Caco-2 (cell line): Measurements from ENCODE around the gene PTGES2. TPM values are rescaled to one million over a fixed set of nuclear protein-coding genes. Genes with fewer than 3 reads are reported as not detected.

Experiments used
- BruUV-seq: library from RNA; stranded (reverse); fragments of 400-500 nt; replicated peaks from 2 replicates; lab custom pipeline; 2021; lab: Mats Ljungman, UMichigan
- CTCF ChIA-PET: fragments of 300-600 bp; sonication (Branson Sonifier 250); formaldehyde crosslinking; loops from one replicate; lab custom pipeline; 2022; ENCODE audit warnings: antibody characterized with exemption; lab: Charles Lee
- POLR2A ChIA-PET: fragments of 300-600 bp; sonication (Branson Sonifier 250); formaldehyde crosslinking; loops from one replicate; lab custom pipeline; 2022; ENCODE audit warnings: antibody characterized with exemption; lab: Charles Lee
- DNase-seq, 2 experiments: peaks; one replicate each; pipeline versions ENCODE4 v3.0.0 to v3.0.0-alpha.2; 2020 to 2022
- H3K27me3 ChIP-seq: replicated peaks from 2 replicates; pipeline ENCODE4 v1.6.0; 2011; ENCODE audit warnings: low read length; ENCODE audit not compliant: control insufficient read depth, insufficient read depth
- H3K36me3 ChIP-seq: 2 replicates; pipeline ENCODE4 v1.5.1; 2011; ENCODE audit warnings: low read length; ENCODE audit not compliant: control insufficient read depth, insufficient read depth
- H3K4me1 ChIP-seq: fragments of 250-450 bp; sonication (Bioruptor Pico); 2 replicates; pipeline ENCODE4 v1.5.1; 2020; ENCODE audit warnings: mild to moderate bottlenecking
- H3K4me3 ChIP-seq: 2 replicates; pipeline ENCODE4 v1.5.1; 2011; ENCODE audit warnings: low read depth, mild to moderate bottlenecking, control low read depth, low read length
- H3K9me3 ChIP-seq: fragments of 250-450 bp; sonication (Bioruptor Pico); 2 replicates; pipeline ENCODE4 v1.5.1; 2020; ENCODE audit warnings: mild to moderate bottlenecking, moderate library complexity
- H3K27ac Mint-ChIP-seq: one replicate; pipeline ENCODE4 v1.8.0; 2022; ENCODE audit warnings: mixed read lengths; ENCODE audit not compliant: unreplicated experiment
- H3K27me3 Mint-ChIP-seq: one replicate; pipeline ENCODE4 v1.8.0; 2022; ENCODE audit warnings: mixed read lengths; ENCODE audit not compliant: insufficient read depth, unreplicated experiment
- H3K36me3 Mint-ChIP-seq: one replicate; pipeline ENCODE4 v1.8.0; 2022; ENCODE audit warnings: mild to moderate bottlenecking, mixed read lengths; ENCODE audit not compliant: insufficient read depth, unreplicated experiment
- H3K4me1 Mint-ChIP-seq: one replicate; pipeline ENCODE4 v1.8.0; 2022; ENCODE audit warnings: low read depth, mixed read lengths; ENCODE audit not compliant: unreplicated experiment
- H3K4me3 Mint-ChIP-seq: one replicate; pipeline ENCODE4 v1.8.0; 2022; ENCODE audit warnings: mild to moderate bottlenecking, moderate library complexity, mixed read lengths; ENCODE audit not compliant: unreplicated experiment
- H3K9me3 Mint-ChIP-seq: one replicate; pipeline ENCODE4 v1.8.0; 2022; ENCODE audit warnings: mixed read lengths; ENCODE audit not compliant: unreplicated experiment
- CTCF ChIP-seq, 2 experiments: fragments of 200-600 bp in 1 of 2; IDR thresholded peaks; 1 replicate in 1 of 2; 2 replicates in 1 of 2; pipeline versions ENCODE4 v1.5.1 to v1.8.0; 2011 to 2022; ENCODE audit warnings: antibody characterized with exemption in 1 of 2, control low read depth in 1 of 2, inconsistent platforms in 1 of 2, low read depth in 1 of 2, low read length in 1 of 2, mild to moderate bottlenecking in 1 of 2, moderate library complexity in 1 of 2; ENCODE audit not compliant: insufficient read depth in 1 of 2, severe bottlenecking in 1 of 2, unreplicated experiment in 1 of 2
- intact Hi-C: fragments of 100-400 bp; cut with micrococcal nuclease; formaldehyde crosslinking; loops from one replicate; pipeline ENCODE4 v1.10.0; 2022; ENCODE audit not compliant: unreplicated experiment
- total RNA-seq: library from RNA; stranded (reverse); gene quantifications from 2 replicates; pipeline ENCODE4 v1.2.3, GENCODE V29; 2022

Gene PTGES2
- total RNA-seq, 1 experiment from 2014 or later = 123 TPM

- H3K36me3 ChIP-seq = peaks cover 2% of the 10 kb centered on the region; the same call in 1 of the 2 replicates
- Mint-ChIP-seq H3K4me1 (peaks cover 18% of the 10 kb centered on the region), H3K9me3 (no peaks in the 10 kb centered on the region), H3K27ac (peak overlapping the region; percentile 100), H3K27me3 (no peaks in the 10 kb centered on the region), H3K4me3 (peak overlapping the region; percentile 99), H3K36me3 (peaks cover 53% of the 10 kb centered on the region)
- H3K4me3 ChIP-seq = peak overlapping the region; percentile 67
- H3K27me3 ChIP-seq = no peaks in the 10 kb centered on the region
- intact Hi-C loops = loop anchor here (1.0 kb wide), 2 partner anchors 19 to 31 kb away; partner anchors contain the start of gene NAIF1
- TF ChIP-seq CTCF (IDR thresholded peaks at IDR 0.05; ENCODE audit: insufficient read depth in 1 of 2, low read depth in 1 of 2, low read length in 1 of 2, severe bottlenecking in 1 of 2, unreplicated experiment in 1 of 2) = no peak
- peak; percentile 94 to 97 for DNase-seq
- H3K9me3 ChIP-seq = no peaks in the 10 kb centered on the region
- H3K4me1 ChIP-seq = peaks cover 34% of the 10 kb centered on the region
- ChIA-PET CTCF (interaction anchor here (1.1 to 1.5 kb wide), 5 partner anchors 16 to 156 kb away, joined by 3 to 6 read pairs (median 3); partner anchors contain the start of gene NAIF1), POLR2A (interaction anchor here (0.5 to 1.5 kb wide), 6 partner anchors 16 to 565 kb away, joined by 3 to 11 read pairs (median 7); partner anchors contain the start of genes NAIF1 and SLC25A25)
- TSS peak; percentile 80 for BruUV-seq
These were observed 29.0 kb downstream of the PTGES2 start for GRCh38 chr9:128098297-128099230.

GRCh38 chr9:128097543-128098296 is 29.8 kb downstream of the PTGES2 start:
- peaks cover 2% of the 10 kb centered on the region; the same call in 1 of the 2 replicates for H3K36me3 ChIP-seq
- Mint-ChIP-seq H3K27ac (peak overlapping the region; percentile 100), H3K36me3 (peaks cover 45% of the 10 kb centered on the region), H3K4me1 (peaks cover 16% of the 10 kb centered on the region), H3K27me3 (no peaks in the 10 kb centered on the region), H3K9me3 (no peaks in the 10 kb centered on the region), H3K4me3 (peak overlapping the region; percentile 99)
- no peak for TF ChIP-seq CTCF (IDR thresholded peaks at IDR 0.05; ENCODE audit: insufficient read depth in 1 of 2, low read depth in 1 of 2, low read length in 1 of 2, severe bottlenecking in 1 of 2, unreplicated experiment in 1 of 2)
- no peaks in the 10 kb centered on the region for H3K27me3 ChIP-seq
- BruUV-seq = no TSS peak
- DNase-seq = no peak
- H3K4me3 ChIP-seq = no peak overlapping the region
- intact Hi-C loops = loop anchor here (1.0 kb wide), 2 partner anchors 20 to 30 kb away; partner anchors contain the start of gene NAIF1
- H3K4me1 ChIP-seq = peaks cover 34% of the 10 kb centered on the region
- ChIA-PET CTCF (interaction anchor here (1.1 to 2.0 kb wide), 5 partner anchors 17 to 155 kb away, joined by 3 to 13 read pairs (median 4); partner anchors contain the start of gene NAIF1), POLR2A (interaction anchor here (0.7 to 1.5 kb wide), 5 partner anchors 17 to 566 kb away, joined by 3 to 11 read pairs (median 7); partner anchors contain the start of genes NAIF1 and SLC25A25)
- H3K9me3 ChIP-seq = no peaks in the 10 kb centered on the region
